ENCODE data around the gene GNA12.

The GNA12 gene

DNA sequence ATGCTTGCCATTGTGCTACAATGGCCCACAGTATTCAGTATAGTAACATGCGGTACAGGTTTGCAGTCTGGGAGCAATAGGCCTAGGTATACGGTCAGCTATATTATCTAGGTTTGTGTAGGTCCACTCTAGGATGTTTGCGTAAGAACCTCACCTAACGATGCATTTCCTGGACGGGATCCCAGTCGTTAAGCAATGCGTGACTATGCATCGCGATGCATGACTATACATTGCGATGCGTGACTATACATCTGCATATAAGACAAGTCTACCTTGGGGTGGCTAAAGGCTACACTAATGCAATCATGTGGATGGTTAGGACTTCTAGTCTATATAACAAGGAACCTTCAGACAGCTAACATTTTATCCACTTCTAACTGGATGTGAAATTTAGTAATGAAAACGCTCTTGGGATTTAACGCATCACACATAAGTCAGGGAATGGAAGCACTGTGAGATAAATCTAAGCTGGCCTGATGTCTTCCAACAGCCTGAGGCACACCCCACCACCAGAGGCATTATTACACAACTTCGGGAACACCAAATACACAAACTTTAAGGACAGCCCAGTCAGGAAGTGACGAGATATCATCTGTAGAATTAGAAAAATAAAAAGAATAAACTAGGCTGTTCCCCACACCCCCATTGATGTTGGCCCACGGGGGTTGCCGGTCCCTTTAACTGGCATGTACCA, 9.2 kb downstream of the GNA12 start:
- DNase-seq: no peak

DNA sequence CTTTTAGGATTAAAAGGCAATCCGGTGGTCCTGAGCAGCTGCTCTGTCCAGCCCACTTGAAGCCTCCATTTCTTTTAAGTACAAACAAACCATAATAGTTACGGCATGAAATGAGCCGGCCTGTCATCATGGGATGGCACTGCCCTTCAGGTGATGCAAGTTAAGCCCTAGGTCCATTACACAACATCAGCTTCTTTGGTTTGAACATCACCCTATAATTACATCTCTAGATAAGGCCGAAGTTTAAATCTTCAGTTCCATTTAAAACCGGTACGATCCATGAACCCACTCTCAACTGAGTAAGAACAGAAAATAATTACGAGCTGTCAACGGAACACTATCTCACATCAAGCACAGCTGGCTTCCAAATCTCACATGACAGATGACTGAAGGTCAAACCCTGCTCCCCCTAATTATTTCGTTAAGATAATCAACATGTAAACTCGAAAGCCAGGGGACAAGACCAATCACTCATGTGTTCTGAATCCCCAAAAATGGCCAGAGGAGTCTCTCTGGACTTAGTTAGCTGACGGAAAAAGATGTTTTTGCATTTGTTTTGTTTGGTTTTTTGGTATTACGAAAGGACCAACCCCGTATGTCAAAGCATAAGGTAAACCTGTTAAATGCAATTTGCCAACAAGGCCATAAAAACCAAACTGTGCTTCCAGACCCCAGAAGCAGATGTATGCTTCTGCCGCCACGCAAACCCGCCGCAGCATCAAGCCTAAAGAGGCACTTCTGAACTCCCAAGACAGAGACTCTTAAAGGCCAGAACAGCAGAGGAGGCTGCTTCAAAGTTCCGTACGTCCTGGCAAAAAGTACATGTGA, 10.8 kb downstream of the GNA12 start:
- no peak for DNase-seq

DNA sequence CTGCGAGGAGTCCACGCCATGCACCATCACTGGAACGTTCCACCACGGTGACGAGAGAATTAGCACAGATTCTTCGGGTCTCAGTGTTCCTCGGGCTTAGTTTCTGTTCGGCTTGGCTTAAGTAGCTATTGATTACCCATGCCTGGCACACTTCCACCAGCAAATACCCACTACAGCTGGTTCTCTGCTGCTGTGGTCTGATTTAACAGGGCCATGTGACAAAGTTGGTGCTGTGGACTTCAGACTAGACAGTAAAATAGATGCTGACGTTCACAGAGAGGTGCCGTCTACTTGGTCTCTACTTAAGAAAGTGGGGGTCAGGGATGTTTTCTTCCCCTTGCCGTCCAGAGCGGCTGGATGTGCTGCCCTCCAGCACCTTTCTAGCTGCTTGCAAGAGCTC, 11.6 kb downstream of the GNA12 start:
- DNase-seq: no peak

DNA sequence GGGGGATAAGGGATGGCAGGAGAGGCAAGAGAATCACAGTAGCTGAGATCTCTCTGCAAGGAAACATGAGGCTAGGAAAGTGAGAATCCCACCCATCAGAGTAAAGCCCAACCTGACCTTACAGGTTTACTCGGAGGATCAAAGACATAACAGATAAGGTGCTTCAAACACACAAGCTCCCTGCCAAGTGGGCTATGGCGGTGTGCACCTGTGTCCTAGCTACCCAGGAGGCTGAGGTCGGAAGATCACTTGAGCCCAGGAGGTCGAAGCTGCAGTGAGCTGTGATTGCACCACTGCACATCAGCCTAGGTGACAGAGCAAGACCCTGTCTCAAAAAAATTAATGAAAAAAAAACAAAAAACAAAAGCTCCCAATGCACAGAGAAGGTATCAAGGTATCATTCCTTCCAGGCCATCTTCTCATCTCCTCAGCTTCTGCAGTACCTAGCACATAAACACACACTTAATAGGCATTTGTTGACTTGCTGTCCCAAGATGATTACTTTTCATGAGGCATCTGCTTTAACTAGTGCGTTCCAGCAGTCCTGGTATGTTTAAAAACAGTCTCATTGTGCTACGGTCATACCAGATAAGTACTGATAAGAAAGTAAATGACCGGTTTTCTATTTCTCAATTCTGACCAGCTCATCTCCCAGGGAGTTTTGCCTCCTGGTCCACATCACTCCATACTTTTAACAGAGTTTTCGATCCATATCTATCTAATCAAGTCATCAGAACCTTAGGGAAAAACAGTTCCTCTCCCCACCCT, 13.3 kb downstream of the GNA12 start:
- no peak for DNase-seq

DNA sequence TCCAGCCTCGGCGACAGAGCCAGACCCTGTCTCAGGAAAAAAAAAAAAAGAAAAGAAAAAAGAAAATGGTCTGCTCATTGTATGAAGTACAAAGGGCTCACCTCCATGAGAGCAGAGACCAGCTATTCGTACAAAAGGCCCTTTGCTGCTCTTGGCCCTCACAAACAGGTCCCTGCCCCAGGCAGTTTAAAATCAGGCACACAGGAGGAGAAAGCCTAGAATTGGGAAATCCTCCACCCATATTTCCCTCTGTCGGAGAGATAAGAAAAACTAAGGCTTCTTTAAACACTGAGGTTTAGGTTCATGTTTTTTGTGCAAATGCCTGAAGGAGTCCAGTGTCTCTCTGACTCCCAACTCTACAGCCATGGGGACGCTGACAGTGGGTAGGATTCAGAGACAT, 15.1 kb downstream of the GNA12 start:
- no peak for DNase-seq

DNA sequence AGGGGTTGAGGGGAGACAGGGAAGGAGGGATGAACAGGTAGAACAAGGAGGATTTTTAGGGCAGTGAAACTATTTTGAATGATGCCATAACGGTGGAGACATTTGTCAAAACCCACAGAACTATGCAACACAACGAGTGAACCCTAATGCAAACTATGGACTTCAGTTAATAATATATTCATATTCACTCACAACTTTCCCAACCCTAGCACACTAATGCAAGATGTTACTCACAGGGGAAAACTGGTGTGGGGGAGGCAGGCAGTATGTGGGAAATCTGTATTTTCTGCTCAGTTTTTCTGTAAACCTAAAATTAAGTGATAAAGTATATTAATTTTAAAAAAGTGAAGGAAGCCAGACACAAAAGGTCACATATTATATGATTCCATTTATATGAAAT, 17.3 kb downstream of the GNA12 start:
- no peak for DNase-seq

DNA sequence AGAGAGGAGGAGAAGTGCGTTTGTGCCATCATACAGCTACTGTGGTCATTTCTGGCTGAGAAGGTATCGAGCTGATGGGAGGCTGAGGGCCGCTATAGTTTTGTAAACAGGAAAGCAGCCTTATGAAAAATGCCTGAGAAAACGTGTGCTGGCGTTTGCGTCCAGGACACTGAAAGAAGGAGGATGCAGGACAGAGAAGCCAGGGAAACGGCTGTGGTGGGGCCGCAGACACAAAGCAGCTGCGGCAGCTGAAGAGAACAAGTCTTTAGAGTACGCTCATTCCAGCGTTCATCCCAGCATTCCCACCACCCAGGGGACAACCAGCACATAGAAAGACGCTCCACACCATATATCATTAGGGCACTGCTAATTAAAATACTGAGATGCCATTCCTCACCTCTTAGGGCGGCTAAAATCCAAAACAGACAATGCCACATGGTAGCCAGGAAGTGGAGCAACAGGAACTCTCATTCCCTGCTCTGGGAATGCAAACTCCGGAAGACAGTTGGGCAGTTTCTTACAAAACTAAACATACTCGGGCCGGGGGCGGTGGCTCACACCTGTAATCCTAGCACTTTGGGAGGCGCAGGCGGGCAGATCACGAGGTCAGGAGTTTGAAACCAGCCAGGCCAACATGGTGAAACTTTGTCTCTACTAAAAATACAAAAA, 18.4 kb downstream of the GNA12 start:
- DNase-seq: no peak

DNA sequence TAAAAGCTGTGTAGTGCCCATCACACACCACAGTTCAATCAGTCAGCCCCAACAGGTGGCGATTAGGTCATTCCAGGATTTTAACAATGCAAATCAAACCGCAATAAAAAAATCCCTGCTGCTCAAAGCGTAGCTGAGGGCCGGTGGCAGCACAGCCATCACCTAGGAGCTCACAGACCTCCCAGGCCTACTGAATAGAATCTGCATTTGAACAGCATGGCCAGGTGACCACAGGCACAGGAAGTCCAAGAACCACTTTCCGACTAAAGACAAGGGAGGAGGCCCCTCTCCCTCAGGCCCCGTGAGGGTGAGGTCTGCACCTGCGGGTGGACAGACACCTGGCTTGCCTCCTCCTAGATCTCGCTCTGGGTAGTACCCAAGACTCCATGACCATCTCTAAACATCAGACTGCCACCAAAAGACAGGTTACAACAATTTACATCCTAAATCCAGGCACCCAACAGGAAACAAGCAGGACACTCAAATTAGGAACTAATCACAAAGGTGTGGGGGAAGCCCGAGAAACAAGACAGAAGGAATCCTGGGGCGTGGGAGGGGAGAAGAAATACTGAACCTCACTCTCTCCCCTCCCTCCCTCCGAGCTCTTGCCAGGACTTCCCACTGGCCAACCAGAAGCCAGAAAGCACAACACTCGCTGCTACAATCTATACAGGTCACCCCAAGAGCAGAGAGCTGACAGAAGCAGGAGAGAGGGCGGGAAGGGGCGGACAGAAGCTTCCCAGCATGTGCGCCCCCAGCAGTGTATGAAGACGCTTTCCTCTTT, 19.2 kb downstream of the GNA12 start:
- DNase-seq: no peak

DNA sequence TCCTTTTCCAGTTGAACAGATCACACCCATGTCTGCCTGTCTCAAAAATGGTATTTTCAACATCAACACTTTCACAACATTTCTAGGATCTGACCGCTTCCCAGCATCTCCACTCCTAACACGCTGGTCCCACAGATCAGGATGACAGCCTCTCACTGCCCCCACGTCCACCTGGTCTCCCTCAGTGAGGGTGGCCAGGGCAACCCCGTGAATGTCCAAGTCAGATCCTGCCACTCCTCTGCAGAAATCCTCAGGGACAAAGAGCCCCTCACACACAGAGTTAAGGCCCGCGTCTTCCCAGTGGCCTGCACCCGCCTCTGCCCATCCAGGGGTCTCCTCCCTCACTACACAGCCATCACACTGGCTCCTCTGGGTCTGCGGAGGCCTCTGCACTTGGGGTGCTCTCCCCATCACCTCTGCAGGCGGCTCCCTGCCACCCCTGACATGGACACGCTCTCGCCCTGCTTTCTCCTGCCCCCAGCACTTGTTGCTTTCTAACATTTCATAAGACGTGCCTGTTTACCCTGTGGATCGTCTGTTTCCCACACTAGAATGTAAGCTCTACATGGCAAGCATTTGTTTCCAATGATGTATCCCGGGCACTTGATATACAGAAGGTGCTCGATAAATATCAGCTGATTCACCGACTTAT, 20.0 kb downstream of the GNA12 start:
- DNase-seq: no peak

DNA sequence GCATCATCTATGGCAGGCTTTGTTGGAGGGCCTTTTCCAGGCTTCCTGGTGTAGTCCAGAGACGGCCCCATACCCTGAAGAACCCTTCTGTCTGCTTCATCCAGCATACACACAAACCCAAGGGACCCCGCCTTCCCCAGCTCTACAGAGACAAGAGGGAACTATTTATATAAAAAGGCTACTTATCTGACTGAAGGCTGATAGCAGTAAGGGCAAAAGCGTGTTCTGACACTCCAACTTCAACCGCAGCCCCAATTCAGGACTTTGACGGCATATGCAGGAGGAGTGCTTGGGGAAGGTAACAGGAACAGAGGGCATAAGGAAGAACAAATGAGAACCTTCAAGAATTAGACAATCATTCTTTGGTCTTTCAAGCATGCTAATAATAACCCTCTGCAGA, 21.0 kb downstream of the GNA12 start:
- no peak for DNase-seq

DNA sequence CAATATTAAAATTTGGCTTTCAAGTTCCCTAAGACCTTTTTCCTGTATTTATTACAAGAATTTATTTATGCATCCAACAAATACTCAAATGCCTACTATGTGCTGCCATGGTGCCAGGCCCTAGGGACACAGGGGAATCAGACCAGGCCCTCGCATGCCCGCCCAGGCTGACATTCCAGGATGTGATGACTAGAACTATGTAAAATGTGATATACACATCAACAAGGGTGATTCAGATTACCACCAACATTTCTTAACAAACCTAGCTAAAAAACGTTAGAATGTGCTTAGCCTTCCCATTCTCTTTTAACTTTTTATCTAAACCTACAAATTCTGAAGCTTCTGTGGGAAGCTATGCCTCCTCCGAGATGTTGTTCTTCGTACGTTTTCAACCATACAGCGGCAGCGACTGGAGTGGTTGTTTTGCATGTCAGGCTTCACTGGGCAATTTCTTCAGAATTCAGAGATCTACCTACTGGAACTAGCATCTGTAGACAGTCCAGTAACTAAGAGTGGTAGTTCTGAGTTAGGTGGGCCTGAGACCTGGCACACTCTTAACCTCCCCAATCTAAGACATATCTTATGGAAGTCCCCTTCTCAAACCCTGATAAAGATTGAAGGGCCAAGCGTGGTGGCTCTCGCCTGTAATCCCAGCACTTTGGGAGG, 22.1 kb downstream of the GNA12 start:
- peak in 1 of 2 donors; percentile 32 for DNase-seq

DNA sequence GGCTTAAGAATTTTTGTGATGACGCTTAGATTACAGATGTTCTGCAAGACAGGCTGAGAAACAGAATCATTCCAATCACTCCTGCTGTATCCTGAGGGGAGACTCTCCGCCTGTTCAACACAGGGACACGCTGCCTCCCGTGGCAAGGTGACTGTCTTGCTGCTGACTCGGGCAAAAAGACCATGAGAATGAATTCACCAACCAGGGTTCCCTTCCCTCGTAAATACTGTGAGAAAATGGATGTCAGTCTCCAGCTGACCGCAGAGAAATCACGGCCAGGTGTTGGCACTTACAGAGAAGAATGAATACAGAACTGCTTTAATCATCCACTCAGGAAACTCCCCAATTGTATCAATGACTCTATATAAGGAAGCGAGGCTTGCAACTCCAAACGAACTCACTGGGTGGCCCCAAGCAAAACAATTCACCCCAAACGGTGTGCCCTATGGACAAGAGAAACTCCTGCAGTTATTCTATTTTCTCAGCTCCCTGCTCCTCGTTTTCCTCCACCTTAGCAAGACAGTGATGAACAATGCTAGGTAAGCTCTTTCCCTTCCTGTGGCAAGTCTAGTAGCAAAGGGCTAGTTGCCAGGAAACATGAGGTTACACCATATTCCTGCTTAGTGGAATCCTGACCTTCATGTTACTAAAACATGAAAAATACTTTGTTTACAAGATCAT, 22.8 kb downstream of the GNA12 start:
- no peak for DNase-seq

DNA sequence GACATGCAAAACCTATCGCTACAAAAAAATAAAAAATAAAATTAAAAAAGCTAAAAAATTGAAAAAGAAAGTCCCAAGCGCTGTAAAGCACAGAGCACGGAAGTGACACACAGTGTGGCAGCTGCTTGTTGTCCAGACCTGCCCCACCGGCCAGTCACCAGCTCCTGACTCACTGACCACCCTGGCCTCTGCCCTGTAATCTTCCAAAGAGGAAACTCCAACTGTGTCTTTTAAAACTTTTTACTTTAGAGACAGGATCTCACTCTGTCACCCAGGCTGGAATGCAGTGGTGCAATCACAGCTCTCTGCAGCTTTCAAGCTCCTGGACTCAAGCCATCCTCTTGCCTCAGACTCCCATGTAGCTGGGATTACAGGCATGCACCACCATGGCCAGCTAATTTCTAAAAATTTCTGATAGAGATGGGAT, 23.6 kb downstream of the GNA12 start:
- DNase-seq: peak in 1 of 2 donors; percentile 14

DNA sequence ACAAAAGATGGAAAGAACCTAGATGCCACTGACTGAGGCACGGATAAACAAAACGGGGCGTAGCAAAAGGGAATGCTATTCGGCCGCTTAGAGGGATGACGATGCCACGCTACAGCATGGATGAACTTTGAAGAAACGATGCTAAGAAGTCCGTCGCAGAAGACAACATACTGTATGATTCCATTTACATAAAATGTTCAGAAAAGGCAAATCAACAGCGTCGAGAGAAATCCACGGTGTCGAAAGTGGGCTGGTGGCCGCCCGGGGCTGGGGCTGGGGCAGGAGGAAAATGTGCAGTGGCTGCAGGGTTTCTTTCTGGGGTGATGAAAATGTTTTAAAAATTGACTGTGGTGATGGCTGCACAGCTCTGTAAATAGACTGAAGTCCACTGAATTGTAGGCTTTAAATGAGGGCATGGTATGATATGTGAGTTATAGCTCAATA, 24.1 kb downstream of the GNA12 start:
- no peak for DNase-seq

DNA sequence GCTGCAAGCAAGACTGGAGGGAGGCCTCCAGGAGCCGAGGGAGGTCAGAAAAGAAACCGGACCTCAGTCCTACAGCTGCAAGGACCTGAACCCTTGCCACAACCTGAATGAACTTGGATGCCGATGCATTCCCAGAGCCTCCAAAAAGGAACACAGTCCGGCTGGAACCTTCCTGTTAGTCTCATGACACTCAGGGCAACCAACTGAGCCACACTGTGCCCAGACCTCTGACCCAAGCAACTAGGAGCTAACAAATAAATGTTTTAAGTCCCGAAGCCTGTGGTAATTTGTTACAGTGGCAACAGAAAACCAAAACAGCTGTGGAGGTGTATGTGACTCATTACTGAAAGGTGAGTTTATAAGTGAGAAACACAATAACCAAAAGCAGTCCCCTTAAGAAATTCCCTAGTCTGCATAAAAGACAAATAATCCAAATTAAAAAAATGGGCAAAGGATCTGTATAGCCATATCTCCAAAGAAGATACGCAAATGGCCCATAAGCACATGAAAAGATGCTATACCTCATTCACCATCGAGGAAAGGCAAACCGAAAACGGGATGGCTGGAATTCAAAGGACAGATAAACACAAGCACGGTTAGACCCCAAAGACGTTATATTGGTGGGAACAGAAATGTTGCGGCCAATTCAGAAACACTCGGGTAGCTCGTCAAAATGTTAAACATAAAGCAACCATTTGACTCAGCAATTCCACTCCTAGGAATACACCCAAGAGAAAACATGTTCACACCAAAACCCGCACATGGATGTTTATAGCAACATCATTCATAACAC, 24.8 kb downstream of the GNA12 start:
- DNase-seq: no peak

DNA sequence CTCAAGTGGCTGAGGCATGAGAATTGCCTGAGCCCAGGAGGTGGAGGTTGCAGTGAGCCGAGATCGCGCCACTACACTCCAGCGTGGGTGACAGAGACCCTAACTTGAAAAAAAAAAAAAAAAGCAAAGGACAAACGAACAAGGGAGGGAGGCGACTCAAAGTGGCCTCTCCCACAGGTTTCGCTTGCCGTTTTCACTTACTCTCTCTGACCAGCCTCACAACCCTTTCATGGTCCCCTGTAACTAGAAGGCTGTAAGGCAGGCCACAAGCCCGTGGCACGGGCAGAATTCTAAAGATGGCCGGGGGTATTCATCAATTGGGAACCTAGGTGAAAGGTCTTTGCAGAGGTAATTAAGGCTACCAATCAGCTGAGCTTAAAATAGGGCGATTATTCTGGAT, 25.5 kb downstream of the GNA12 start:
- no peak for DNase-seq

DNA sequence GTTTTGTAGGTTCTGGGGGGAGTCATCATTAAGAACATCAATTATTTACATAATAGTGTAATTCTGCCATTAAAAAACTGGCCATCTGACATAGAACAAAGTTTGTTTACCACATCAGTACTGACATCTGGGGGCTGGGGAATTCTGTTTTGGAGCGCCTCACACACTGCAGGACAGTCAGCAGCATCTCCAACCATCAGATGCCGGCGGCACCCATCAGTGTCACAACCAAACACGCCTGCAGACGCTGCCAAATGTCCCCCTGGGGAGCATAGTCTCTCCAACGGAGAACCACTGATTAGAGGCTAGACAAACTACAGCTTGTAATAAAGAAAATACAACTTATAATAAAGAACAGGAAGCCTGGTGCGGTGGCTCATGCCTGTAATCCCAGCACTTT, 26.0 kb downstream of the GNA12 start:
- DNase-seq: no peak

DNA sequence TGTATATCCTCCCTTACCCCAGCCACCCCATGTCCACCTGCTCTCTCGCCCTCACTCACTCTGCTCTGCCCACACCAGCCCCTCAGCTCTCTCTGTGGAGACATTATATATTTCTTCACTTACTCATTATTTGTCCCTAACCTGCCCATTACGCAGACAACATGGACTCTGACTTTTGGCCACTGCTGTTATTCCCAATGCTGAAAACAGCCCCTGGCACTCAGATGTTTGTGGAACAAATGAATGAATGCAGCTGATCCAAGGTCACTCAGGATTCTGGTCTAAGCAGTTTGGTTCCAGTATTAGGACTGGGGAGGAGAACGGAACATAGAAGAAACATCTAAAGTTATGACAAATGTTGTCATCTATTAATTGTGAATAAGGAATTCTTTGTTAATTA, 26.7 kb downstream of the GNA12 start:
- no peak for DNase-seq

DNA sequence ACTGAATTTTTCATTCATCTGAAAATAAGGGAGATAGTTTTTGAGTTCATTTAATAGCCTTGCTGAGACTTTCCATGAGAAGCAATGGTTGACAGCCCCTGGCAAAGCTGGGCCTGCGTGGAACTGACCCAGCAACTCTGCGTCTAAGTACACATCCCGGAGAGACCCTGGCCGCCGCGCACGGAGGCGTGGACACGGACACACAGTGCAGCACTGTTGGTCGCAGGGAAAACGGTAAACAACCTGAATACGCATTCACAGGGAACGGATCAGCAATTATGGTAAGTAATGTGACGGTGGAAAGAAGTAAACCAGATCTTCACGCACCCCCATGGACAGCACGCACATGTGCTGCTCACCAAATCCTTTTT, 28.2 kb downstream of the GNA12 start:
- no peak for DNase-seq
